T1000 (cell line): Measurements from ENCODE around the gene UBE2U.
A peak's percentile ranks its signal among the peaks of the same experiment; 100 is the strongest.
"Not testable (repeated sequence)": the region's sequence is repeated elsewhere in the genome, so short reads cannot be mapped to it uniquely, and the experiment has no call there.

Source experiments
- DNase-seq: peaks from one replicate; lab custom pipeline; 2025; ENCODE audit warnings: mixed read lengths; lab: John Stamatoyannopoulos, UW

Gene UBE2U

GRCh38 chr1:64192290-64192689 is 11.1 kb upstream of the UBE2U start:
- DNase-seq, result no peak

DNA sequence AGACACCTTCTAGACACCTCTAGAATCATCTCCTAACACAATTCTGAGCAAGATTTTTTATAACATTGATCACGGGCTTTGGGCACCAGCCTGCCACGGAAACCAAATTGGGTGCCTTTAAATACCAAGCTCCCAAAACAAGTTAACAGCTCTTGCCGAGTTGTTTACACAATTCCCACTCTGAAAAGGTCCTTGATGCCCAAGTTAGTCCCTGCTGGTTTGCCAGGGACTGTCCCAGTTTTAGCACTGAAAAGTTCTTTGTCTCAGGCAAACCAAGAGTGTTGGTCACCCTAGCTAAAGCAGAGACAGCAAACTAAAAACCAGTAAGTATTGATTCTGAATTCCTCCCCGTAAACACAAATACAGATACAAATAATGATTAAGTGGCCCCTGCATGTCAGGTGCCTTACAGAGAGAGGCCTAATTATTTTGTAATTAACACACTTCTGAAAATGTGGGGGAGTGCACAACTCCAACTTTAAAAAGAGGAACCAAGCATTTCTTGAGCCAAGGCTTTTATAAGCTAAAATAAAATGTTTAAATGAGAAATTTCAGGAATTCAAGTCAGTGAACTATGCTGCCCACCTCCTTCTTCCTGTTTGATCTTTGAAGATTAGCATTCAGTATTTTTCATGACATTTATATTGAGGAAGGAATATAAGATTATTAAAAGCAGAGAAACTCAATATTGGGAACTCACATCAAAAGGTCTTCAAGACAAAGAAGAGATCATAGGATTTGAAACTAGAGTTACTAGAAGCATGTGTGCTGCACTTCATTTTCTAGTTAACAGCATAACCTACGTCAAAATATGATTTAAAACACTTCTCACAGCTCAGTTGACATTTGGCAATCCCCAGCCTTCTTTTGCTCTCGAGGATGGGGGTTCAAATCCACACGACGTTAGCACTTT is 9.0 kb upstream of the UBE2U start:
- no peak for DNase-seq

DNA sequence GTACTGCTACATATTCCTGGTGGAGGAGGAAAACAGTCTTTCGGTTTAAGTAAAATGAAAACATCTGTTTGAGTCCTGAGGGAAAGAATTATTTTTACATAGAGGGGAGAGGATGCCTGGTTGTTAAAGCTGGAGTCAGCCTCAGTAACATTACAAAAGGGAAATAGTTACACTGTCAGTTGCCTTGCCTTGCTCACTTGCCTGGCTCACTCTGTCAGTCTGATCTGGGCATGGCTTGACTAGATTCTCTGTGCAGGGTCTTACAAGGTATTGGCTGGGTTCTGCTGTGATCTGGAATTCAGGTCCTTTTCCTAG is 8.4 kb upstream of the UBE2U start:
- no peak for DNase-seq

DNA sequence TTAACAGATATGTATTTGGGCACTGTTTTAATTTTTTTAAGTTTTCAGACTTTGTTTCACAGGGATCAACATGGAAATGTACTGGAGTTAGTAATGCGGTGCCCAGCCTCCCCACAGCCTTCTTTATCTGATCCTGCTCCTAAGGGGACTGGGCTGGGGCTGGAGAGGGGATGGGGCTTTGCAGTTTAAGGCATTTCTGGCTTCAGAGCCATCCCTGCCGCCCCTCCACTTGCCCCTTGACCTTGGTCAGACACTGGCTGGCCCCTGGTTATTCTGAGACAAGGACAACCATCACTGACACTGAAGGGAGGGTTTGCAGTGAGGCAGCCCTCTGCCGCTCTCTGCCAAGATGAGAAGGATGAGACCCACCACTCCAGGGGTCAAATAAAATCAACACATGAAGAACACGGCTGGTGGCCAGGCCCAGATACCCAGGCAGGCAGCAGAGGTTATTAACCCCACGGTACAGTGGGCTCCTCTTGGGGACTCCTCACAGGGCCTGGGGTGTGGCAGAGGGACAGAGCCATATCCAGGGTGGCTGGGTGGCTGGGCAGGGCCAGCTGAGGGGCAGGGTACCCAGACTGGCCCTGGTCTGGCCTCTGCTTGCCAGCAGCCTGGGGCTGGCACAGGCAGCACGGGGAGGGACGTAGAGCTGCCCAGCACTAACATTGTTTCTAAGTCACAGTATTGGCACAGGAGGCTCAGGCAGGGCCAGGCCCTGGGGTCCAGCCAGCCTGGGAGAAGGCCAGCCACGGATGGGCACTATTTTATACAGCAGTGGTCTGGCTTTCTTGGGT is 7.2 kb upstream of the UBE2U start:
- no peak for DNase-seq

- no peak for DNase-seq
Observed at GRCh38 chr1:64197076-64197475, 6.3 kb upstream of the UBE2U start.

GRCh38 chr1:64199154-64199553 is 4.3 kb upstream of the UBE2U start:
- no peak for DNase-seq

- DNase-seq, result no peak
Observed at GRCh38 chr1:64200064-64200463, 3.4 kb upstream of the UBE2U start.

GRCh38 chr1:64209221-64209620 is 5.8 kb downstream of the UBE2U start:
- DNase-seq, result no peak

- no peak for DNase-seq
Observed at GRCh38 chr1:64212031-64212430, 8.6 kb downstream of the UBE2U start.

GRCh38 chr1:64215576-64215975 is 12.2 kb downstream of the UBE2U start:
- no peak for DNase-seq

DNA sequence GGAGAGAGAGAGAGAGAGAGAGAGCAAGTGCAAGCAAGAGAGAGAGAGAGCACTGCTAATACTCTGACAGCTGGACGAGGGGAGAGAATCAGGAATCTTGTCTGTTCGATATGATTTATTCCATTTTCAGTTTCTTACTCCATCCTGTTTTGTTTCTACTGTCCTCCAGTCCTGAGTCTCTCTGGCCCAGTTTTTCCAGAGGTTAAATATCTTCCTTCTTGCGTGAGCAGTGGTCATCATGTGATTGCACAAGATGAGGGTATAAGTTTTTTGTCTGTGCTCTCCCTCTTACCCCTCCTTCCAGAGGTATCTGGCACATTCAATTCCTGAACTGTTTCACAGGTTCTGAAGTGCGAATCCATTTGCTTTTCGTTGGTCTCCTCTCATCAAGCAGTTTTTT is 16.8 kb downstream of the UBE2U start:
- no peak for DNase-seq

DNA sequence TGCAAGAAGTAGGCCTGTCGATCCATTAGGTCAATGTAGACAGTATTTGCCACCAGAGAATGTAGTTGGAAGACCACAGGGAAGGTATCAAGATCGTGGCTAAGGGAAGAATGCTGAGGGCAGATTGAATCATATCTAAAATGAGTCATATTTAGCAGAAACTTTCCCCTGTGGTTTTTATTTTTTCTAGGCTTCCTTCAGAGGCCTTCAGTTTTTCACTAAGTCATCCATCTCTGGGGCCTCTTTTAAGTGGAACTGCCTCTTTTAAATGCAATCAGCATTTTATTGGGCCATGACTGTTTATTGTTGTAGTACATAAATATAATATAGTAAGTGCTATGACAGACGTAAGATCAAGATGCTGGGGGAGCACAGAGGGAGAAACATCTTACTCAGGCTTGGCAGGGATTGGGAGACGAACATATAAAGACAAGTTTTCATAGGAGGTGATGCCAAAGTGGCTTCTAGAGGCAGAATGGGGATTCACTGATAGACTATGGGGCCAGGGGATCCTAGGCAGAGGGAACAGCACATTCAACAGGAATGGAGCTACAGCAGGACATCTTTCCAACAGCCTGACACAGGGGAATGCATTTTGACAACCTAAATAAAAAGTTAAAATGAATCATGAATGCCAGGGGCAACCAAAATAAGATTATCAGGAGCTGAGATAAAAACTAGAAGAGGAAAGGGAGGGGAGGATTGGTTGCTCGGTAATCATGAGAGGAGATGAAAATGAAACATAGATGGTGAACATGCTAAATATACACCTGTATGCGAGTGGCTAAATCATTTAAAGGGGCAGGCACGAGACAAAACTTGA is 20.1 kb downstream of the UBE2U start:
- peak; percentile 54 for DNase-seq

DNA sequence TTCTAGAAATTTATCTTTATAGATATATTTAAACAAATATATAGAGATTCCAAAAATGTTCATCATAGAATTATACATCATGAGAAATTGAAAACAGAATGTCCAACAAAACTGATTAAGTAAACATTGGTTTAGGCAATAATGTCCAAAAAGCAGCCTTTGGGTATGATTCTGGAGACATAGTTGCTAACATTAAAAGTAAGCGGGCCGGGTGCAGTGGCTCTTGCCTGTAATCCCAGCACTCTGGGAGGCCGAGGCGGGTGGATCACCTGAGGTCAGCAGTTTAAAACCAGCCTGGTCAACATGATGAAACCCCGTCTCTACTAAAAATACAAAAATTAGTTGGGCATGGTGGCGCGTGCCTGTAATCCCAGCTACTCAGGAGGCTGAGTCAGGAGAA is 20.8 kb downstream of the UBE2U start:
- not testable (repeated sequence) for DNase-seq

GRCh38 chr1:64228167-64228957 is 24.9 kb downstream of the UBE2U start:
- no peak for DNase-seq

DNA sequence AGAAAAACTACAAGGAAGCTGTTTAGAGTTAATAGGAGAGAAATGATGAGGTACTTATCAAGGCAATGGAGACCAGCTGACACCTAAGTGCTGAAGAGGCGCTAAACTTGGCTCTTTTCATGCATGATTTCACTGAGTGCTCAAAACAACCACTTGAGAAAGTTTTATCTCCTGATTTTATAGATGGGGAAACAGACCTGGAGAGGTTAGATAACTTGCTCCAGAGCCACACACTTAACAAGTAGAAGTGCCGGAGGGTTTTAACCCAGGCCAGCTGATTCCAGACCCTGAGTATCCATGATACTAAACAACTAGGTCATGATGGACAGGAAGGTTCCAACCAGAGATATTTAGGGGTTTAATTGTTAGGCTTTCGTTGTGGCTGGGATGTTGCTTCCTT is 25.9 kb downstream of the UBE2U start:
- no peak for DNase-seq

GRCh38 chr1:64231153-64231552 is 27.7 kb downstream of the UBE2U start:
- no peak for DNase-seq

DNA sequence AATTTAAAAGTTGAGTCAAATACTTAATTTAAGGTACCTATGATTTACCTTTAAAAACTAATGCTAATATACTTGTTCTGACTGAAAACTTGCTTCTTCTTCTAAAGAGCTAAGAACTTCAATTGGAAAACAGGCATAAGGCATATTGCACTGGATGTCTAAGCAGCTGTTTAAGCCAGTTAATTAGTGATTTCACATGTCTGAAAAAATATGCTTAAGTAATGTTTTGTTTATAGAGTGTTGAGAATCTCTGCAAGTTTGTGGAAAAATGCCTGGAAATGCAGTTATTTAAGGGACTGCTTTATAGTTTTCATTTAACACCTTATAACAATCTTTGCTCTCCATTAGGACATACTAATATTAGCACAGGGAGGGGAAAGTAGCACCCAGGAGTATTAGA is 28.2 kb downstream of the UBE2U start:
- no peak for DNase-seq

DNA sequence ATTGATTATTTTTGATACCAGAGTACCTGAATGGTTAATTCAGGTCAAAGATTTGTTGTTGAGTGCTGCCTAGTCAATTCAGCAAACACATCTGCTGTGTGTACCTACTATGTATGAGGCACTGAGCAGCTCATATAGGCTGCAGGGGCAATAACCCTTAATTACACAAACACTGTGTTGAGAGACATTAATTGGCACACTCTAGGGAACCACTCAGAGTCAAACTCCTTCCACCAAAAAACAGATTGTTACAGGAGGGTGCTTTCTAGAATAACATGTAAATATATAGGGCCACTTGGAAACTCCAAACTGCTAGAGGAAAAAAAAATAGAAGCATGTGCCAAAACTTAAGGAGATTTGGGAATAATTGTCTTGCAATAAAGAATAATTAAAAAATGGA is 31.3 kb downstream of the UBE2U start:
- no peak for DNase-seq

- no peak for DNase-seq
Observed at GRCh38 chr1:64235181-64235580, 31.8 kb downstream of the UBE2U start.

GRCh38 chr1:64235910-64236309 is 32.5 kb downstream of the UBE2U start:
- no peak for DNase-seq

- no peak for DNase-seq
Observed at GRCh38 chr1:64236541-64236954, 33.1 kb downstream of the UBE2U start.

DNA sequence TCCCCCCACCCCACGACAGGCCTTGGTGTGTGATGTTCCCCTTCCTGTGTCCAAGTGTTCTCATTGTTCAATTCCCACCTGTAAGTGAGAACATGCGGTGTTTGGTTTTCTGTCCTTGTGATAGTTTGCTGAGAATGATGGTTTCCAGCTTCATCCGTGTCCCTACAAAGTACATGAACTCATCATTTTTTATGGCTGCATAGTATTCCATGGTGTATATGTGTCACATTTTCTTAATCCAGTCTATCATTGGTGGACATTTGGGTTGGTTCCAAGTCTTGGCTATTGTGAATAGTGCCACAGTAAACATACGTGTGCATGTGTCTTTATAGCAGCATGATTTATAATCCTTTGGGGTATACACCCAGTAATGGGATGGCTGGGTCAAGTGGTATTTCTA is 36.1 kb downstream of the UBE2U start:
- DNase-seq, result not testable (repeated sequence)
